ENCODE measurements around the gene LDHD.

Gene LDHD

GRCh38 chr16:75085556-75085955 lies 31.0 kb downstream of the LDHD start:
- Histone ChIP-seq H3K9me3 (ENCODE audit: control insufficient read depth, insufficient read depth, low read length) (no peaks in the 10 kb centered on the region), H3K4me3 (ENCODE audit: low read depth, low read length) (no peak overlapping the region), H3K4me1 (ENCODE audit: control insufficient read depth, insufficient read depth, low read length) (peaks cover 15% of the 10 kb centered on the region), H3K27me3 (ENCODE audit: control insufficient read depth, insufficient read depth, low read length) (no peaks in the 10 kb centered on the region), H3K36me3 (ENCODE audit: control insufficient read depth, insufficient read depth, low read length) (peaks cover 3% of the 10 kb centered on the region), H3K9ac (ENCODE audit: low read depth, low read length) (no peak overlapping the region)

- Histone ChIP-seq H3K9ac (ENCODE audit: low read depth, low read length) (no peak overlapping the region), H3K27me3 (ENCODE audit: control insufficient read depth, insufficient read depth, low read length) (no peaks in the 10 kb centered on the region), H3K9me3 (ENCODE audit: control insufficient read depth, insufficient read depth, low read length) (no peaks in the 10 kb centered on the region), H3K4me1 (ENCODE audit: control insufficient read depth, insufficient read depth, low read length) (peaks cover 17% of the 10 kb centered on the region), H3K36me3 (ENCODE audit: control insufficient read depth, insufficient read depth, low read length) (peaks cover 3% of the 10 kb centered on the region), H3K4me3 (ENCODE audit: low read depth, low read length) (no peak overlapping the region)
Observed at GRCh38 chr16:75083813-75084212, 32.8 kb downstream of the LDHD start.

- peaks cover 7% of the 10 kb centered on the region for H3K4me1 ChIP-seq (ENCODE audit: control insufficient read depth, insufficient read depth, low read length)
- H3K9me3 ChIP-seq (ENCODE audit: control insufficient read depth, insufficient read depth, low read length), result no peaks in the 10 kb centered on the region
- no peak overlapping the region for H3K4me3 ChIP-seq (ENCODE audit: low read depth, low read length)
- no peak overlapping the region for H3K9ac ChIP-seq (ENCODE audit: low read depth, low read length)
- no peaks in the 10 kb centered on the region for H3K27me3 ChIP-seq (ENCODE audit: control insufficient read depth, insufficient read depth, low read length)
- peaks cover 3% of the 10 kb centered on the region for H3K36me3 ChIP-seq (ENCODE audit: control insufficient read depth, insufficient read depth, low read length)
Observed at GRCh38 chr16:75081179-75081859, 35.3 kb downstream of the LDHD start.

- Histone ChIP-seq H3K36me3 (ENCODE audit: control insufficient read depth, insufficient read depth, low read length) (peaks cover 3% of the 10 kb centered on the region), H3K9ac (ENCODE audit: low read depth, low read length) (no peak overlapping the region), H3K4me1 (ENCODE audit: control insufficient read depth, insufficient read depth, low read length) (peaks cover 6% of the 10 kb centered on the region), H3K4me3 (ENCODE audit: low read depth, low read length) (no peak overlapping the region), H3K27me3 (ENCODE audit: control insufficient read depth, insufficient read depth, low read length) (no peaks in the 10 kb centered on the region), H3K9me3 (ENCODE audit: control insufficient read depth, insufficient read depth, low read length) (no peaks in the 10 kb centered on the region)
Observed at GRCh38 chr16:75080205-75081029, 36.2 kb downstream of the LDHD start.

- Histone ChIP-seq H3K4me3 (ENCODE audit: low read depth, low read length) (no peak overlapping the region), H3K9ac (ENCODE audit: low read depth, low read length) (no peak overlapping the region), H3K27me3 (ENCODE audit: control insufficient read depth, insufficient read depth, low read length) (no peaks in the 10 kb centered on the region), H3K4me1 (ENCODE audit: control insufficient read depth, insufficient read depth, low read length) (peaks cover 6% of the 10 kb centered on the region), H3K36me3 (ENCODE audit: control insufficient read depth, insufficient read depth, low read length) (peaks cover 2% of the 10 kb centered on the region), H3K9me3 (ENCODE audit: control insufficient read depth, insufficient read depth, low read length) (no peaks in the 10 kb centered on the region)
Observed at GRCh38 chr16:75079346-75079926, 37.1 kb downstream of the LDHD start.

GRCh38 chr16:75078886-75079285 lies 37.7 kb downstream of the LDHD start:
- Histone ChIP-seq H3K4me3 (ENCODE audit: low read depth, low read length) (no peak overlapping the region), H3K36me3 (ENCODE audit: control insufficient read depth, insufficient read depth, low read length) (no peaks in the 10 kb centered on the region), H3K4me1 (ENCODE audit: control insufficient read depth, insufficient read depth, low read length) (peaks cover 10% of the 10 kb centered on the region), H3K9ac (ENCODE audit: low read depth, low read length) (no peak overlapping the region), H3K9me3 (ENCODE audit: control insufficient read depth, insufficient read depth, low read length) (no peaks in the 10 kb centered on the region), H3K27me3 (ENCODE audit: control insufficient read depth, insufficient read depth, low read length) (no peaks in the 10 kb centered on the region)

- peaks cover 20% of the 10 kb centered on the region for H3K4me1 ChIP-seq (ENCODE audit: control insufficient read depth, insufficient read depth, low read length)
- no peak overlapping the region for H3K9ac ChIP-seq (ENCODE audit: low read depth, low read length)
- no peak overlapping the region for H3K4me3 ChIP-seq (ENCODE audit: low read depth, low read length)
- H3K27me3 ChIP-seq (ENCODE audit: control insufficient read depth, insufficient read depth, low read length), result no peaks in the 10 kb centered on the region
- no peaks in the 10 kb centered on the region for H3K36me3 ChIP-seq (ENCODE audit: control insufficient read depth, insufficient read depth, low read length)
- H3K9me3 ChIP-seq (ENCODE audit: control insufficient read depth, insufficient read depth, low read length), result no peaks in the 10 kb centered on the region
Observed at GRCh38 chr16:75075688-75076268, 40.8 kb downstream of the LDHD start.

- Histone ChIP-seq H3K9ac (ENCODE audit: low read depth, low read length) (no peak overlapping the region), H3K4me1 (ENCODE audit: control insufficient read depth, insufficient read depth, low read length) (peaks cover 19% of the 10 kb centered on the region), H3K4me3 (ENCODE audit: low read depth, low read length) (no peak overlapping the region), H3K27me3 (ENCODE audit: control insufficient read depth, insufficient read depth, low read length) (no peaks in the 10 kb centered on the region), H3K9me3 (ENCODE audit: control insufficient read depth, insufficient read depth, low read length) (no peaks in the 10 kb centered on the region), H3K36me3 (ENCODE audit: control insufficient read depth, insufficient read depth, low read length) (no peaks in the 10 kb centered on the region)
Observed at GRCh38 chr16:75074920-75075687, 41.5 kb downstream of the LDHD start.

- no peaks in the 10 kb centered on the region for H3K9me3 ChIP-seq (ENCODE audit: control insufficient read depth, insufficient read depth, low read length)
- no peak overlapping the region for H3K9ac ChIP-seq (ENCODE audit: low read depth, low read length)
- H3K4me3 ChIP-seq (ENCODE audit: low read depth, low read length), result no peak overlapping the region
- peaks cover 17% of the 10 kb centered on the region for H3K4me1 ChIP-seq (ENCODE audit: control insufficient read depth, insufficient read depth, low read length)
- no peaks in the 10 kb centered on the region for H3K27me3 ChIP-seq (ENCODE audit: control insufficient read depth, insufficient read depth, low read length)
- no peaks in the 10 kb centered on the region for H3K36me3 ChIP-seq (ENCODE audit: control insufficient read depth, insufficient read depth, low read length)
Observed at GRCh38 chr16:75074304-75074793, 42.2 kb downstream of the LDHD start.

- Histone ChIP-seq H3K36me3 (ENCODE audit: control insufficient read depth, insufficient read depth, low read length) (no peaks in the 10 kb centered on the region), H3K4me3 (ENCODE audit: low read depth, low read length) (no peak overlapping the region), H3K9ac (ENCODE audit: low read depth, low read length) (no peak overlapping the region), H3K27me3 (ENCODE audit: control insufficient read depth, insufficient read depth, low read length) (no peaks in the 10 kb centered on the region), H3K9me3 (ENCODE audit: control insufficient read depth, insufficient read depth, low read length) (no peaks in the 10 kb centered on the region), H3K4me1 (ENCODE audit: control insufficient read depth, insufficient read depth, low read length) (peaks cover 17% of the 10 kb centered on the region)
Observed at GRCh38 chr16:75073545-75074303, 42.9 kb downstream of the LDHD start.
